Type B pancreatic cell (in vitro differentiated cells): Measurements from ENCODE around the gene ZDHHC8. TPM values are rescaled to one million over a fixed set of nuclear protein-coding genes. Genes with fewer than 3 reads are reported as not detected.

Source experiments
- DNase-seq: peaks from one replicate; pipeline ENCODE4 v3.0.0; 2021; ENCODE audit warnings: mixed read lengths; ENCODE audit not compliant: unreplicated experiment; ENCODE audit errors: extremely low spot score
- H3K27ac Mint-ChIP-seq: 2 replicates; pipeline ENCODE4 v1.8.0; 2021; ENCODE audit warnings: mild to moderate bottlenecking, mixed read lengths
- H3K27me3 Mint-ChIP-seq: 2 replicates; pipeline ENCODE4 v1.8.0; 2021; ENCODE audit warnings: mixed read lengths
- H3K36me3 Mint-ChIP-seq: 2 replicates; pipeline ENCODE4 v1.8.0; 2021; ENCODE audit warnings: mixed read lengths
- H3K4me1 Mint-ChIP-seq: one replicate; pipeline ENCODE4 v1.8.0; 2021; ENCODE audit warnings: mixed read lengths; ENCODE audit not compliant: unreplicated experiment
- H3K4me3 Mint-ChIP-seq: 2 replicates; pipeline ENCODE4 v1.8.0; 2021; ENCODE audit warnings: mild to moderate bottlenecking, mixed read lengths
- H3K9me3 Mint-ChIP-seq: 2 replicates; pipeline ENCODE4 v1.8.0; 2021; ENCODE audit warnings: mixed read lengths
- CTCF ChIP-seq: fragments of 200-600 bp; sonication (generic); conservative IDR thresholded peaks from 2 replicates; pipeline ENCODE4 v1.5.0; 2021; ENCODE audit warnings: antibody characterized with exemption, mild to moderate bottlenecking
- microRNA-seq: library from miRNA; unstranded; fragments of <30 nt; microRNA quantifications from one replicate; pipeline ENCODE4, GENCODE V29; 2020
- total RNA-seq: library from RNA; stranded (reverse); gene quantifications from 2 replicates; pipeline ENCODE4 v1.2.1, GENCODE V29; 2021; ENCODE audit warnings: low replicate concordance

The ZDHHC8 gene
- total RNA-seq, 1 donor from 2014 or later: 73.6 TPM

- H3K4me1 Mint-ChIP-seq: peaks cover 10% of the 10 kb centered on the region
- no peak overlapping the region for H3K4me3 Mint-ChIP-seq
- no peak overlapping the region for H3K27ac Mint-ChIP-seq
- H3K9me3 Mint-ChIP-seq: no peaks in the 10 kb centered on the region
- no peak for TF ChIP-seq CTCF
- H3K27me3 Mint-ChIP-seq: peaks cover 3% of the 10 kb centered on the region
- no peak for DNase-seq
- H3K36me3 Mint-ChIP-seq: no peaks in the 10 kb centered on the region
Observed at GRCh38 chr22:20196094-20196842, 64.7 kb downstream of the ZDHHC8 start.

Small RNA genes within 50 kb of the gene (microRNA-seq; reads per million reads assigned to microRNA genes)
- gene MIR6816: not detected

Other genes with a start within 250 kb of the ZDHHC8 start
- gene COMT, start 190.0 kb upstream of the ZDHHC8 start, total RNA-seq: 87.2 and 87.4 TPM in 2 replicates
- gene TXNRD2, start 190.0 kb upstream of the ZDHHC8 start, total RNA-seq: 13.2 and 25.1 TPM in 2 replicates
- 40.8 and 55.3 TPM in 2 replicates for gene ARVCF, start 115.0 kb upstream of the ZDHHC8 start, total RNA-seq
- 17.4 and 32.1 TPM in 2 replicates for gene TANGO2, start 110.7 kb upstream of the ZDHHC8 start, total RNA-seq
- 39.0 and 61.3 TPM in 2 replicates for gene DGCR8, start 51.6 kb upstream of the ZDHHC8 start, total RNA-seq
- gene RANBP1, start 15.7 kb upstream of the ZDHHC8 start, total RNA-seq: 129 and 235 TPM in 2 replicates
- 57.7 and 64.8 TPM in 2 replicates for gene TRMT2A, start 14.6 kb upstream of the ZDHHC8 start, total RNA-seq
- gene CCDC188, start 19.3 kb downstream of the ZDHHC8 start, total RNA-seq: 2.6 and 4.3 TPM in 2 replicates
- 9.0 and 12.8 TPM in 2 replicates for gene RTN4R, start 136.5 kb downstream of the ZDHHC8 start, total RNA-seq
- gene DGCR6L, start 188.3 kb downstream of the ZDHHC8 start, total RNA-seq: 35.9 and 46.6 TPM in 2 replicates